Brain microvascular endothelial cell (primary cell): ENCODE data around the gene PTPN7.

Source experiments
- DNase-seq: peaks from one replicate; pipeline ENCODE4 v3.0.0-alpha.2; 2020
- H3K27ac ChIP-seq: fragments of 250-450 bp; sonication (Bioruptor Pico); 2 replicates; pipeline ENCODE4 v1.5.1; 2020; ENCODE audit warnings: mild to moderate bottlenecking, moderate library complexity
- H3K27me3 ChIP-seq: fragments of 250-450 bp; sonication (Bioruptor Pico); replicated peaks from 2 replicates; pipeline ENCODE4 v1.5.1; 2020; ENCODE audit warnings: mild to moderate bottlenecking
- H3K36me3 ChIP-seq: fragments of 250-450 bp; sonication (Bioruptor Pico); replicated peaks from 2 replicates; pipeline ENCODE4 v1.5.1; 2020; ENCODE audit warnings: mild to moderate bottlenecking
- H3K4me3 ChIP-seq: 2 replicates; pipeline ENCODE4 v1.5.1; 2011; ENCODE audit warnings: low read depth, mild to moderate bottlenecking, control low read depth, low read length, moderate library complexity
- in situ Hi-C: cut with HindIII; loops from 2 replicates; pipeline ENCODE4 v1.10.0; 2017; ENCODE audit warnings: low sequenced_read_pairs, low pct_ligation_motif_present
- TF ChIP-seq, protein P1 (sequence below): IDR thresholded peaks from 2 replicates; pipeline ENCODE4 v1.5.1; 2011; ENCODE audit warnings: low read depth, mild to moderate bottlenecking, moderate library complexity, low read length, control low read depth, inconsistent platforms; ENCODE audit errors: missing control alignments

The PTPN7 gene

DNA sequence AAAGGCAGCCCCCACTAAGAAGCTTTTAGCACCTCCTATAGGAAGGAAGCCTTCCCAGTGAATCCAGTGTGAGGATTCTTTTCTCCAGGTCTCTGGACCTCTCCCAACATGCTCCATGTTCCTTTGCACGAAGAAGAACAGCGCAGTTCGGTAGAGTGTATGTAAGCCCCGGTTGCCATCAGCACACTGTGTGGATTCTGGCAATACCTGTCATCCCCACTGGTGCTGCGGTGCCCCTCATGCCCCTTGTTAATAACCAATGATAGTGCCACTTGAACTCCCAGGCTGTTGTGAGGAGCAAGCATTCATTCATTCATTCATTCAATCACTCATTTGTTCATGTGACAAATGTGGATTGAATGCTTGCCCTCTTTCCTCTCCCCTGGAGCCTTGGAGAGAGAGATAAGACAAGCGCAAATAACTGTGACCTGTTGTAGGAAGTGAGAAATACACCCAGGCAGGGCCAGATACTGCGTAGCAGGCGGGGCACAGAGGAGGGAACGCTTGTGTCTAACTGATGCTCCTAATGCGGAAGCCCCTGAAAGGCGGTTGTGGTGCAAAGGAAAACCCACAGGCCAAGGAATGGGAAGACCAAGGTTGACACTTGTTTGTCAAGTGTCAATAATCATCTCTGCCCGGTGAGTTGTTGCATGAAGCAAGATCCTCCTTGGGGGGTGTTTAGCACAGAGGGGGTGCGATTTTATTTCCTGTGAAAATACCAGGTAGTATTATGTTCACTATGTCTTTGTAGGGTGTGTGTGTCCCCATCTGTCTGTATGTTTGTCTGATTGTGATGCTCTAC, 43.0 kb upstream of the PTPN7 start:
- TF ChIP-seq, protein P1, sequence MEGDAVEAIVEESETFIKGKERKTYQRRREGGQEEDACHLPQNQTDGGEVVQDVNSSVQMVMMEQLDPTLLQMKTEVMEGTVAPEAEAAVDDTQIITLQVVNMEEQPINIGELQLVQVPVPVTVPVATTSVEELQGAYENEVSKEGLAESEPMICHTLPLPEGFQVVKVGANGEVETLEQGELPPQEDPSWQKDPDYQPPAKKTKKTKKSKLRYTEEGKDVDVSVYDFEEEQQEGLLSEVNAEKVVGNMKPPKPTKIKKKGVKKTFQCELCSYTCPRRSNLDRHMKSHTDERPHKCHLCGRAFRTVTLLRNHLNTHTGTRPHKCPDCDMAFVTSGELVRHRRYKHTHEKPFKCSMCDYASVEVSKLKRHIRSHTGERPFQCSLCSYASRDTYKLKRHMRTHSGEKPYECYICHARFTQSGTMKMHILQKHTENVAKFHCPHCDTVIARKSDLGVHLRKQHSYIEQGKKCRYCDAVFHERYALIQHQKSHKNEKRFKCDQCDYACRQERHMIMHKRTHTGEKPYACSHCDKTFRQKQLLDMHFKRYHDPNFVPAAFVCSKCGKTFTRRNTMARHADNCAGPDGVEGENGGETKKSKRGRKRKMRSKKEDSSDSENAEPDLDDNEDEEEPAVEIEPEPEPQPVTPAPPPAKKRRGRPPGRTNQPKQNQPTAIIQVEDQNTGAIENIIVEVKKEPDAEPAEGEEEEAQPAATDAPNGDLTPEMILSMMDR = no peak
- no peak for DNase-seq
- Histone ChIP-seq H3K36me3 (no peaks in the 10 kb centered on the region), H3K27me3 (peaks cover 1% of the 10 kb centered on the region), H3K4me3 (no peak overlapping the region), H3K27ac (no peak overlapping the region)
- in situ Hi-C loops = loop anchor here (25.0 kb wide), 1 partner anchor 109 kb away; no protein-coding TSS in a partner anchor

DNA sequence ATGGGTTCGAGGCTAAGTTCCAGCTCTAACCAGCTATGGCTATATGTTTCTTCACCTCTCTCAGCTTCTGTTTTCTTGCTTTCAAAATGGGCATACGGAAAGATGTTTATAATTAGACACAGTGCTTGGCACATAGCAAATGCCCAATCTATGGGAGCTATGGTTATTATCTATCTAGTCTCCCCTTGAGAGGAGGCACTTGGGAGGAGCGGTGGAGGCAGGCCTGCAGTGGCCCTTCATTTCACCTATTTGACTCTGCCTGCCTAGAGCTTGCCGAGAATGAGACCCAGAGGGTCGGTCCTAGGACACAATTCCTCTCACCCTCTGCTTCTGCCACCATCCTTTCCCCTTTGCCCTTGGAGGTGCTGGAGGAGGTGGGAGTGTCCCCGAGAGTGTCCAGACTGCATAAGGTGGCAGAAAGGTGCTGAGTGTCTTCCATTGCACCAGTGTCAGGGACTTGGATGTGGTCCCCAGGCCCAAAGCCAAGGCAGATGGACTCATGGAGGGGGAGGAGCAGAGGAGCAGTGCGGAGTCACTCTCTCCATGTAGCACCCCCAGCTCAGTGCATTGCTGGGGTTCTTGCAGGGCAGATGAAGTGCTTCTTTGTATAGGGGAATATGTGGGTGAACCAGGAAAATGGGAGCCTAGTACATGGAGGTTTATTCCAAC, 42.2 kb upstream of the PTPN7 start:
- Histone ChIP-seq H3K27ac (no peak overlapping the region), H3K27me3 (peaks cover 1% of the 10 kb centered on the region)
- in situ Hi-C loops = loop anchor here (25.0 kb wide), 1 partner anchor 110 kb away; no protein-coding TSS in a partner anchor

DNA sequence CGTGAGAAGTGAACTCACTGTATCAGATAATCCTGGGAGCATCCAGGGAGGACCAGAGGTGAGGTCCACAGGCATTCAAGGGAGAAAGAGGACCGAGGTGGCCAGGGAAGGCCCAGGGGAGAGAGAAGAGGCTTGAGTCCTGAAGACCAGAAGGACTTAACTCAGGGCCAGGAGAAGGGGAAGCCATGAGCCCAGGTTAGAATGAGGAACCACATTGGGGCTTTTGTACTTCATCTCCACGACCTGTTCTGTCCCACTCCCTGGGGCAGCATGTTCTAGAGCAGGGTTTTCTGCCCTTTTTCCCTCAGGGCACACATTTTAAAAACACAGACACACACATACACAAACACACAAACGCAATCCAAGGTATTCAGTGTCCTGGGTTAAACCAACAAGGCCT, 41.6 kb upstream of the PTPN7 start:
- Histone ChIP-seq H3K27ac (no peak overlapping the region), H3K36me3 (no peaks in the 10 kb centered on the region), H3K4me3 (no peak overlapping the region), H3K27me3 (peaks cover 4% of the 10 kb centered on the region)
- no peak for DNase-seq
- TF ChIP-seq, protein P1 = no peak
- in situ Hi-C loops = loop anchor here (25.0 kb wide), 1 partner anchor 110 kb away; no protein-coding TSS in a partner anchor

More for the DNA sequence above, 42.2 kb upstream of the PTPN7 start:
- H3K4me3 ChIP-seq = no peak overlapping the region
- TF ChIP-seq, protein P1 = no peak
- no peak for DNase-seq
- H3K36me3 ChIP-seq = no peaks in the 10 kb centered on the region

DNA sequence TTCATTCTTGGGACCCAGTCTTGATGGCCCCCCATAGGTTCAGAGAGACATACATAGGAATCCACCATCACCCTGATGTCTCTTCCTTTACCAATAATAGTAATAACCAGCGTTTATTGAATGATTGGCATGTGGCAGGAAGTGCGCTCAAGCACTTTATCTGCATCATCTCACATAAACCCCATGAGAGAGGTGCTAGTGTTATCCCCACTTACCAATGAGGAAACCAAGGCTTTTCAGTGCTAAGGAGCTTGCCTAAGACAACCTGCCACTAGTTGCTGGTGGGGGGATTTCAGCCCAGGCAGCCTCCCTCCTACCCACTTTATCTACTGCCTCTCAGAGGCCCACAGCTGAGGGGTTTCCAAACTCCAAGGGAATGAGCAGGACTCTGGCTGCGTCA, 40.9 kb upstream of the PTPN7 start:
- in situ Hi-C loops = loop anchor here (25.0 kb wide), 1 partner anchor 111 kb away; no protein-coding TSS in a partner anchor
- Histone ChIP-seq H3K27me3 (peaks cover 4% of the 10 kb centered on the region), H3K36me3 (no peaks in the 10 kb centered on the region), H3K4me3 (no peak overlapping the region), H3K27ac (no peak overlapping the region)
- TF ChIP-seq, protein P1 = no peak
- DNase-seq = no peak

- in situ Hi-C loops = loop anchor here (25.0 kb wide), 1 partner anchor 112 kb away; no protein-coding TSS in a partner anchor
- no peak for DNase-seq
- Histone ChIP-seq H3K4me3 (no peak overlapping the region), H3K27me3 (peaks cover 4% of the 10 kb centered on the region), H3K36me3 (no peaks in the 10 kb centered on the region), H3K27ac (no peak overlapping the region)
- TF ChIP-seq, protein P1 = no peak
These were observed 40.3 kb upstream of the PTPN7 start for GRCh38 chr1:202200669-202201068.
